ENCODE results near the gene JAM3.

Gene JAM3

DNA sequence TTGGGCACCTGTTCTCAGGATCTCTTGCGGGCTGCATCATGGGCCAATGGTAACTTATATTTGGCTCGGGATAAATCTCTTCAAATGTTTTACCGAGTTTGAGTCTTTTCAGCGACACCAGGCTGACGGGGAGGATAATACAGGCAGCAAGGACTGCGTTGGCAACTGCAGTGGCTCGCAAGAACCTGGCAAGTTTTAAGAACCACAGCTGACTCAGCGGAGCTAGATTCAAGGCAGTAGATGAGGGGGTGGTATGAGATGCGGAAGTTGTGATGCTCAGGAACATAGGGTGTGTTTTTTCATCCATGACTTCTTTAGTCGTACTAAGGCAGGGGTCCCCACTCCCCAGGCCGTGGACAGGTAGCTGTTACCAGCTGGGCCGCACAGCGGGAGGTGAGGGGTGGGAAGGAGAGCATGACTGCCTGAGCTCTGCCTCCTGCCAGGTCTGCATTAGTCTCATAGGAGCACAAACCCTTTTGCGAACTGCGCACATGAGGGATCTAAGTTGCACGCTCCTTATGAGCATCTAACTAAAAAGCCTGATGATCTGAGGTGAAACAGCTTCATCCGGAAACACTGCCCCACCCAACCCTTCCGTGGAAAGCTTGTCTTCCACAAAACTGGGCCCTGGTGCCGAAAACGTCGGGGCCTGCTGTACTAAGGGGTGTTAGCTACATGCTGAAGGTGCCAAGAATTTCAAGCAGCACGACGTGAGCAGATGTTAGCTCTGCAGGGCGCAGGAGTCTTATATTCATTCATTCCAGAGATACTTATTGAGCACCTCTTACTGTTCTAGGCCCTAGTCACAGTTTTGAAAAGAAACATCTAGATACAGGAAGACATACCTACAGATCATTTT, 6.4 kb upstream of the JAM3 start:
- no peaks in the 10 kb centered on the region for H3K36me3 ChIP-seq
- no peak overlapping the region for H3K4me3 ChIP-seq (ENCODE audit: low read depth, low read length)
- no peak overlapping the region for H3K27ac ChIP-seq
- DNase-seq: no peak
- H3K9me3 ChIP-seq (ENCODE audit: severe bottlenecking): no peaks in the 10 kb centered on the region
- TF ChIP-seq, protein P1, sequence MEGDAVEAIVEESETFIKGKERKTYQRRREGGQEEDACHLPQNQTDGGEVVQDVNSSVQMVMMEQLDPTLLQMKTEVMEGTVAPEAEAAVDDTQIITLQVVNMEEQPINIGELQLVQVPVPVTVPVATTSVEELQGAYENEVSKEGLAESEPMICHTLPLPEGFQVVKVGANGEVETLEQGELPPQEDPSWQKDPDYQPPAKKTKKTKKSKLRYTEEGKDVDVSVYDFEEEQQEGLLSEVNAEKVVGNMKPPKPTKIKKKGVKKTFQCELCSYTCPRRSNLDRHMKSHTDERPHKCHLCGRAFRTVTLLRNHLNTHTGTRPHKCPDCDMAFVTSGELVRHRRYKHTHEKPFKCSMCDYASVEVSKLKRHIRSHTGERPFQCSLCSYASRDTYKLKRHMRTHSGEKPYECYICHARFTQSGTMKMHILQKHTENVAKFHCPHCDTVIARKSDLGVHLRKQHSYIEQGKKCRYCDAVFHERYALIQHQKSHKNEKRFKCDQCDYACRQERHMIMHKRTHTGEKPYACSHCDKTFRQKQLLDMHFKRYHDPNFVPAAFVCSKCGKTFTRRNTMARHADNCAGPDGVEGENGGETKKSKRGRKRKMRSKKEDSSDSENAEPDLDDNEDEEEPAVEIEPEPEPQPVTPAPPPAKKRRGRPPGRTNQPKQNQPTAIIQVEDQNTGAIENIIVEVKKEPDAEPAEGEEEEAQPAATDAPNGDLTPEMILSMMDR (IDR thresholded peaks at IDR 0.05; ENCODE audit: low read depth, low read length): no peak
- no peaks in the 10 kb centered on the region for H3K27me3 ChIP-seq (ENCODE audit: insufficient read depth, low read depth, severe bottlenecking)

GRCh38 chr11:134063124-134063495, 5.8 kb upstream of the JAM3 start:
- H3K36me3 ChIP-seq: no peaks in the 10 kb centered on the region
- H3K4me3 ChIP-seq (ENCODE audit: low read depth, low read length): no peak overlapping the region
- TF ChIP-seq, protein P1 (IDR thresholded peaks at IDR 0.05; ENCODE audit: low read depth, low read length): no peak
- no peak for DNase-seq
- no peak overlapping the region for H3K27ac ChIP-seq
- H3K9me3 ChIP-seq (ENCODE audit: severe bottlenecking): no peaks in the 10 kb centered on the region
- H3K27me3 ChIP-seq (ENCODE audit: insufficient read depth, low read depth, severe bottlenecking): no peaks in the 10 kb centered on the region

DNA sequence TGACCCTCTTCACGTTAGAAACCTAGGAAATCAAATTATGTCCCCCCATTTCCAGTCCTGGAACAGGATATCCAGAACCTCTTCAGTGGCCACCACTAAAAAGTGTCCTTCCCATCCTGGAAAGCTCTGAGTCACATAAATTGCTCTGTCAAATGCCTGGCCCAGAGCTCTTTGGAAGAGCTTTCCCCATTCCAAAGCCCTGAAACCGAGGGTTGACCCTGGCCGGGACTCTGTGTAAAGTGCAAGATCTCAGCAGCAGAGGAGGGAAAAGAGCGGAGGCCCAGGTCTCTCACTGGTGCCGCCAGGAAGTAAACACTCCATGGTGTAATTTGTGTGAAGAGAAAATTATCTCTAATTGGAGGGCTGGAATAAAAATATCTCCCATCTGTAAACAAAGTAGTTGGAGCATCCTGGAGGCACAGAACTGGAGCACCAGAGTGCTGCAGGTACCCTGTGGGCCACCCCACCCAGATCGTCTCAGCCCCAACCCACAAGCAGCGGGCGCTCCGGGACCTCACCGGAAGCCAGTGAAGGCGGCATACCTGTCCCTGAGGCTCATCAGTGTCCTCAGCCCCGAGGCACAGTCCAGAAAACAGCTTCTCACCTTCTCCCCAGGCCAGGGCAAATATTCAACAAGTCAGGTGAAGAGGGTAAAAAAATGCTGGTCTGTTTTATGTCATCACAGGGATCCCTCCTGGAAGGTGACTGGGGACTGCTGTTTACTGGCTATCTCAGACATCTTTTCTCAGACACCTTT, 4.7 kb upstream of the JAM3 start:
- Histone ChIP-seq H3K27ac (no peak overlapping the region), H3K36me3 (peaks cover 3% of the 10 kb centered on the region), H3K27me3 (ENCODE audit: insufficient read depth, low read depth, severe bottlenecking) (no peaks in the 10 kb centered on the region), H3K4me3 (ENCODE audit: low read depth, low read length) (no peak overlapping the region), H3K9me3 (ENCODE audit: severe bottlenecking) (no peaks in the 10 kb centered on the region)
- TF ChIP-seq, protein P1 (IDR thresholded peaks at IDR 0.05; ENCODE audit: low read depth, low read length): no peak
- DNase-seq: no peak

DNA sequence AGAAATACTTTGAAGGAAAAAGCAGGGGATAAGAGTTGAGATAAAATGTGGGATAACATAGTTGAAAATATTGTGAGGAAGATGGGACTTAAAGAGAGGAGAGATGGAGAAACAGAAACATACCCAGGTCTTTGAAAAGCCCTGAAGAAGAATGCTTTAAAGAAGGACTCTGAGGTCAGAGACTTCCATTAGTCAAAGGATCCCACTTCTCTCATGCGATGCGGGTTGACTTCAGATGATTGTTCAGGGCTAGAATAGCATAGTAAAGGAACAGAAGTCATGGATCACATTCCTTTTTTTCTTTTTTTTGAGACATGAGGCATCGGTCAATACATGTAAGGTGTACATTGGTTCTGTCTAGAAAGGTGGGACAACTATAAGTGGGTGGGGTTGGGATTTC, 3.5 kb upstream of the JAM3 start:
- TF ChIP-seq, protein P1 (IDR thresholded peaks at IDR 0.05; ENCODE audit: low read depth, low read length): no peak
- Histone ChIP-seq H3K27me3 (ENCODE audit: insufficient read depth, low read depth, severe bottlenecking) (no peaks in the 10 kb centered on the region), H3K27ac (no peak overlapping the region), H3K9me3 (ENCODE audit: severe bottlenecking) (no peaks in the 10 kb centered on the region), H3K4me3 (ENCODE audit: low read depth, low read length) (no peak overlapping the region), H3K36me3 (peaks cover 4% of the 10 kb centered on the region)
- DNase-seq: no peak

DNA sequence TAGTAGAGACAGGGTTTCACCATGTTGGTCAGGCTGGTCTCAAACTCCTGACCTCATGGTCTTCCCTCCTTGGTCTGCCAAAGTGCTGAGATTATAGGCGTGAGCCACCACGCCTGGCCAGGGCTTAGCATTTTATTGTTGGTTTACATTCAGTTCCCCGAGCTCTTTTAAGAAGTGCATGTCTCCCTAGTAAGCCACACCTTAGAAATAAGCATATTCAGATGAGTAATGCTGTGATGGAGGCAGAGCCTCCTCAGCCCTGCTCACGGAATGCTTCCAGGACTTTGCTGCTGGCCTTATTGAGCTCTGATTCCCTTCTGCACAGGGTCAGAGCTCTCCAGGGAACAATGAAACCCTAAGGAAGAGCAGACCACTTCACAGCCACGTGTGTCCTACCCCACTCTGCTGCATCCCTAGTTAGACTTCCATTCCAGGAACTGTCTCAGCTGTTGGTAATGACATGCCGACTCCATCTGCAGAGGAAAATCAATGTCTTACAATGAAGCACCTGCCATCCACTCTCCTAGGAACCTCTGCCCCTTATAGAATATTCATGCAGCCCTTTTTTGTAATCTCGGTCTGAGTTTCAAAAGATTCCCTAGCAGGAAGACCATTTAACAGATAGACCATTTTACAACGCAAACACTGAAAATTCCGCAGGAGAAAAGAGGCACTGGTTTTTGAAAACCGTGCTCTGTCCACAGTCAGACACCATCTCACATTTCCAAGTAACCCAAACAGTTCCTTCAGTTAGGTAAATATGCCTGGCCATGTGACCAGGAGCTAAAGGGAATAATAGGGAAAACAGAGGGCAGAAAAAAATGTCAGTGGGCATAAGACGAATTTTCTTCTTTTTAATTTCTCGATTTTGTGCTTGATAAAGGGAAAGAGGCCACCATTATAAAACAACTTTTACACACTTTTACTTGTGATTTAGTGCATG, 1.7 kb upstream of the JAM3 start:
- Histone ChIP-seq H3K9me3 (ENCODE audit: severe bottlenecking) (no peaks in the 10 kb centered on the region), H3K27me3 (ENCODE audit: insufficient read depth, low read depth, severe bottlenecking) (no peaks in the 10 kb centered on the region), H3K4me3 (ENCODE audit: low read depth, low read length) (no peak overlapping the region), H3K36me3 (peaks cover 4% of the 10 kb centered on the region), H3K27ac (no peak overlapping the region)
- TF ChIP-seq, protein P1 (IDR thresholded peaks at IDR 0.05; ENCODE audit: low read depth, low read length): no peak
- no peak for DNase-seq
